ENCODE measurements around the gene PWWP3B. TPM values are rescaled to one million over a fixed set of nuclear protein-coding genes. Genes with fewer than 3 reads are reported as not detected.

PWWP3B gene
- total RNA-seq (2014; rRNA removed; shearing (Covaris generic); ENCODE audit: low replicate concordance) = not detected in 2 replicates

GRCh38 chrX:106168107-106168506, at the start of gene PWWP3B:
Gene PWWP3B, plus strand, starts transcription at chrX:106168305. Its CDS starts 37,128 bp downstream, at chrX:106205433.
- H2AFZ ChIP-seq (ENCODE audit: low read length) = no peak within 1 kb of the TSS
- H3K9ac ChIP-seq (ENCODE audit: low read length) = no peak within 1 kb of the TSS
- H3K79me2 ChIP-seq (ENCODE audit: low read length) = no peaks in the 10 kb centered on the region
- H3K27me3 ChIP-seq (ENCODE audit: low read length) = no peaks in the 10 kb centered on the region
- H3K4me2 ChIP-seq (ENCODE audit: low read depth, low read length, poor library complexity, severe bottlenecking) = no peak within 1 kb of the TSS
- H4K20me1 ChIP-seq (ENCODE audit: insufficient read depth, low read depth, low read length) = no peaks in the 10 kb centered on the region
- no peaks in the 10 kb centered on the region for H3K36me3 ChIP-seq (ENCODE audit: insufficient read depth, low read length)
- H3K4me3 ChIP-seq (ENCODE audit: low read length) = no peak within 1 kb of the TSS
- H3K9me2 ChIP-seq (replicated peaks; ENCODE audit: insufficient read depth, low read length) = no peaks in the 10 kb centered on the region
- DNase-seq = no peak
- no peaks in the 10 kb centered on the region for H3K4me1 ChIP-seq (ENCODE audit: low read length)
- no peaks in the 10 kb centered on the region for H3K9me3 ChIP-seq (ENCODE audit: low read length)
- H3K27ac ChIP-seq (ENCODE audit: low read length) = no peak within 1 kb of the TSS

- H3K4me2 ChIP-seq (ENCODE audit: low read depth, low read length, poor library complexity, severe bottlenecking) = no peak overlapping the region
- no peaks in the 10 kb centered on the region for H3K79me2 ChIP-seq (ENCODE audit: low read length)
- no peaks in the 10 kb centered on the region for H3K4me1 ChIP-seq (ENCODE audit: low read length)
- H3K27me3 ChIP-seq (ENCODE audit: low read length) = no peaks in the 10 kb centered on the region
- H3K9ac ChIP-seq (ENCODE audit: low read length) = no peak overlapping the region
- H3K4me3 ChIP-seq (ENCODE audit: low read length) = no peak overlapping the region
- H2AFZ ChIP-seq (ENCODE audit: low read length) = no peak overlapping the region
- no peaks in the 10 kb centered on the region for H3K9me2 ChIP-seq (replicated peaks; ENCODE audit: insufficient read depth, low read length)
- no peak for DNase-seq
- no peaks in the 10 kb centered on the region for H4K20me1 ChIP-seq (ENCODE audit: insufficient read depth, low read depth, low read length)
- no peak overlapping the region for H3K27ac ChIP-seq (ENCODE audit: low read length)
- peaks cover 2% of the 10 kb centered on the region for H3K9me3 ChIP-seq (ENCODE audit: low read length)
- H3K36me3 ChIP-seq (ENCODE audit: insufficient read depth, low read length) = no peaks in the 10 kb centered on the region
These were observed 29.1 kb upstream of the PWWP3B start for GRCh38 chrX:106139048-106139447.

GRCh38 chrX:106144755-106145639, 23.1 kb upstream of the PWWP3B start:
- Histone ChIP-seq H3K4me3 (ENCODE audit: low read length) (no peak overlapping the region), H3K9me2 (replicated peaks; ENCODE audit: insufficient read depth, low read length) (no peaks in the 10 kb centered on the region; the same call in 1 of the 2 replicates)
- DNase-seq = no peak

GRCh38 chrX:106150701-106151100, 17.4 kb upstream of the PWWP3B start:
- no peaks in the 10 kb centered on the region for H3K36me3 ChIP-seq (ENCODE audit: insufficient read depth, low read length)
- H3K9me2 ChIP-seq (replicated peaks; ENCODE audit: insufficient read depth, low read length) = no peaks in the 10 kb centered on the region; the same call in 1 of the 2 replicates
- H3K4me2 ChIP-seq (ENCODE audit: low read depth, low read length, poor library complexity, severe bottlenecking) = no peak overlapping the region
- no peak overlapping the region for H2AFZ ChIP-seq (ENCODE audit: low read length)
- no peak overlapping the region for H3K9ac ChIP-seq (ENCODE audit: low read length)
- H3K4me3 ChIP-seq (ENCODE audit: low read length) = no peak overlapping the region
- no peaks in the 10 kb centered on the region for H3K27me3 ChIP-seq (ENCODE audit: low read length)
- no peaks in the 10 kb centered on the region for H3K4me1 ChIP-seq (ENCODE audit: low read length)
- no peaks in the 10 kb centered on the region for H4K20me1 ChIP-seq (ENCODE audit: insufficient read depth, low read depth, low read length)
- H3K27ac ChIP-seq (ENCODE audit: low read length) = no peak overlapping the region
- no peaks in the 10 kb centered on the region for H3K9me3 ChIP-seq (ENCODE audit: low read length)
- H3K79me2 ChIP-seq (ENCODE audit: low read length) = no peaks in the 10 kb centered on the region
- DNase-seq = no peak

More at GRCh38 chrX:106144755-106145639, 23.1 kb upstream of the PWWP3B start:
- no peaks in the 10 kb centered on the region for H3K27me3 ChIP-seq (ENCODE audit: low read length)
- H3K9ac ChIP-seq (ENCODE audit: low read length) = no peak overlapping the region
- no peaks in the 10 kb centered on the region for H3K36me3 ChIP-seq (ENCODE audit: insufficient read depth, low read length)
- H3K9me3 ChIP-seq (ENCODE audit: low read length) = no peaks in the 10 kb centered on the region
- H3K4me1 ChIP-seq (ENCODE audit: low read length) = no peaks in the 10 kb centered on the region
- no peaks in the 10 kb centered on the region for H4K20me1 ChIP-seq (ENCODE audit: insufficient read depth, low read depth, low read length)
- H3K79me2 ChIP-seq (ENCODE audit: low read length) = no peaks in the 10 kb centered on the region
- no peak overlapping the region for H2AFZ ChIP-seq (ENCODE audit: low read length)
- H3K27ac ChIP-seq (ENCODE audit: low read length) = no peak overlapping the region
- no peak overlapping the region for H3K4me2 ChIP-seq (ENCODE audit: low read depth, low read length, poor library complexity, severe bottlenecking)

DNA sequence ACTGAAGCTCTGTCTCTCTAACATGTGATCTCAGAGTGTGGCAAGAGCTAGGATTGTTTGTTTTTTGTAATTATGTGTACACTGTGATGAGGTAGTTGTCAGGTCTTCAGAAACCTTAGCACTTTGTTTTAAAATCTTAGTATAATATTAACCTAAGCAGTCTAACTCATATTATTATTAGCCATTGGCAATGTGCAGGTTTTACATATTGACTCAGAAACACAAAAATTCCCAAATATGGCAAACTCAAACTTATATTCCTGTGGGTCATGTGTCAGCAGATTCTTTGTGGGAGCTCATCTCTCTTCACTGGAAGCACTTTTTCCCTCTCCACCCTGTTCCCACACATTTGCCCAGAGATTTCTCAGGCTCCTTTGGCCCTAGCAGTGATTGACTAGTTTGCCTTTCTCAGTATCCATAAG, 8.2 kb upstream of the PWWP3B start:
- H3K9me3 ChIP-seq (ENCODE audit: low read length) = no peaks in the 10 kb centered on the region
- H3K27ac ChIP-seq (ENCODE audit: low read length) = no peak overlapping the region
- no peak overlapping the region for H3K4me3 ChIP-seq (ENCODE audit: low read length)
- no peaks in the 10 kb centered on the region for H3K36me3 ChIP-seq (ENCODE audit: insufficient read depth, low read length)
- H3K79me2 ChIP-seq (ENCODE audit: low read length) = no peaks in the 10 kb centered on the region
- H3K4me2 ChIP-seq (ENCODE audit: low read depth, low read length, poor library complexity, severe bottlenecking) = no peak overlapping the region
- no peak for DNase-seq
- no peaks in the 10 kb centered on the region for H3K9me2 ChIP-seq (replicated peaks; ENCODE audit: insufficient read depth, low read length)
- H3K4me1 ChIP-seq (ENCODE audit: low read length) = no peaks in the 10 kb centered on the region
- H4K20me1 ChIP-seq (ENCODE audit: insufficient read depth, low read depth, low read length) = no peaks in the 10 kb centered on the region
- no peak overlapping the region for H2AFZ ChIP-seq (ENCODE audit: low read length)
- no peaks in the 10 kb centered on the region for H3K27me3 ChIP-seq (ENCODE audit: low read length)
- H3K9ac ChIP-seq (ENCODE audit: low read length) = no peak overlapping the region

DNA sequence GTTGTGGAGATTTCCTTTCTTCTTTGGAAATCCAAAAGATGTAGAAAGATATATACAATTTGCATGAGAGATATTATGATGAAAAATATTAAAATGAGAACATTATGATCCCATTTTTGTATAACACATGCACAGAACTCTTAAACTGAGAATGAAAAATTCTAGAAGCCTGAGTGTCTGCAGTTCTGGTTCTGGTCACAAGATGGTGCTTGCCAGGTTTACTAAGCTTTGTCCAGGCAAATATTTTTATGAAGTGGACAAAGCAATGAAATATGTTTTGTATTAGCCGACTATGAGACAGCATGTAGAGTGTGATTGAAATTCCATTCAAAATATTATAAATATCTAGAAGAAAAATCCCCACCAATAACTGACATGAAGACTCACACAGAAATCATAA, 2.2 kb downstream of the PWWP3B start:
- DNase-seq = peak; percentile 48
- H3K9ac ChIP-seq (ENCODE audit: low read length) = no peak overlapping the region
- no peaks in the 10 kb centered on the region for H3K9me2 ChIP-seq (replicated peaks; ENCODE audit: insufficient read depth, low read length)
- no peaks in the 10 kb centered on the region for H3K79me2 ChIP-seq (ENCODE audit: low read length)
- H3K4me2 ChIP-seq (ENCODE audit: low read depth, low read length, poor library complexity, severe bottlenecking) = no peak overlapping the region
- no peaks in the 10 kb centered on the region for H3K36me3 ChIP-seq (ENCODE audit: insufficient read depth, low read length)
- H3K4me3 ChIP-seq (ENCODE audit: low read length) = no peak overlapping the region
- no peaks in the 10 kb centered on the region for H3K4me1 ChIP-seq (ENCODE audit: low read length)
- no peak overlapping the region for H3K27ac ChIP-seq (ENCODE audit: low read length)
- H2AFZ ChIP-seq (ENCODE audit: low read length) = no peak overlapping the region
- no peaks in the 10 kb centered on the region for H3K9me3 ChIP-seq (ENCODE audit: low read length)
- H3K27me3 ChIP-seq (ENCODE audit: low read length) = no peaks in the 10 kb centered on the region
- H4K20me1 ChIP-seq (ENCODE audit: insufficient read depth, low read depth, low read length) = no peaks in the 10 kb centered on the region

GRCh38 chrX:106171293-106171820, 3.3 kb downstream of the PWWP3B start:
- Histone ChIP-seq H3K36me3 (ENCODE audit: insufficient read depth, low read length) (no peaks in the 10 kb centered on the region), H3K27ac (ENCODE audit: low read length) (no peak overlapping the region), H2AFZ (ENCODE audit: low read length) (no peak overlapping the region), H3K4me1 (ENCODE audit: low read length) (no peaks in the 10 kb centered on the region), H3K79me2 (ENCODE audit: low read length) (no peaks in the 10 kb centered on the region), H3K9ac (ENCODE audit: low read length) (no peak overlapping the region), H3K9me3 (ENCODE audit: low read length) (no peaks in the 10 kb centered on the region), H3K4me3 (ENCODE audit: low read length) (no peak overlapping the region), H3K9me2 (replicated peaks; ENCODE audit: insufficient read depth, low read length) (no peaks in the 10 kb centered on the region), H4K20me1 (ENCODE audit: insufficient read depth, low read depth, low read length) (no peaks in the 10 kb centered on the region), H3K4me2 (ENCODE audit: low read depth, low read length, poor library complexity, severe bottlenecking) (no peak overlapping the region), H3K27me3 (ENCODE audit: low read length) (no peaks in the 10 kb centered on the region)
- no peak for DNase-seq

DNA sequence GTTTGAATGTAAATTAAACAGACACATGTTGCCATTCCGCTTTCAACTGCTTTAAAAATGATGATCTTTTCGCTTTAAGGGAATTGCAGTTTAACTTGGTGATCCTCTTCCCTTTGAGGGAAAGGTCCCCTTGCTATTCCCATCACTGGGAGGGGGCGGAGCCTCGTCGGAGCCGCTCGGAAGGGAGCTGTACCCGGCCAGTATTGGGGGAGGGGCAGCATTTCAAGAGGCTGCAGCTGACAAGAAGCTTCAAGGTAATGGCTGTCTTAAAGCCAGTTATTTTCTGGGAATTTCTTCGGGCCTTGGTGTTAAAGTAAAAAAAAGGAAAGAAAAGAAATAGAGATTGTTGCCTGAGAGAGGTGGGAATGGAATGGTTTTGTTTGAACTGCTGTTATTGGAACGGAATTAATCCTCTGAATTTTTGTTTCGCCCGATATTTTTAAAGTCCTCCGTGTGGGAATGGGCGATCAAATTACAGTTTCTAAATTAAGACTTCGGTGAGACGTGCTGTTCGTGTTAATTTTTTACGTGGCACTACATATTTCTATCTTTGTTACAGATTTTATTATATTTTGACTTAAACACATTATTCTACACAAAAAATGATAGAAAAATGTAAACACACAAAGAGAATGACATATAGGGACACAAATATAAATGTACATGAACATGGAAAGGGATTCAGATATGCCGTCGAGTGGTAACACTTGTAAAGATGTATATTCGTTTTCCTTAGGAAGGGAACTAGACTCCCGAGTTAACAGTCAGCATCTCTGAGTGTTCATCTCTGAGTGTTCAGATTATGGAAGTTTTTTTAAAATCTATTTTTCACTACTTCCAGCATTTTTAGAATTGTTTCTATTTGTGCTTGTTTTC, 9.2 kb downstream of the PWWP3B start:
- no peak overlapping the region for H3K27ac ChIP-seq (ENCODE audit: low read length)
- no peak overlapping the region for H3K9ac ChIP-seq (ENCODE audit: low read length)
- H3K4me1 ChIP-seq (ENCODE audit: low read length) = no peaks in the 10 kb centered on the region
- no peaks in the 10 kb centered on the region for H3K36me3 ChIP-seq (ENCODE audit: insufficient read depth, low read length)
- H3K9me2 ChIP-seq (replicated peaks; ENCODE audit: insufficient read depth, low read length) = no peaks in the 10 kb centered on the region
- no peak for DNase-seq
- no peaks in the 10 kb centered on the region for H3K27me3 ChIP-seq (ENCODE audit: low read length)
- H3K4me2 ChIP-seq (ENCODE audit: low read depth, low read length, poor library complexity, severe bottlenecking) = no peak overlapping the region
- no peak overlapping the region for H3K4me3 ChIP-seq (ENCODE audit: low read length)
- H2AFZ ChIP-seq (ENCODE audit: low read length) = no peak overlapping the region
- no peaks in the 10 kb centered on the region for H4K20me1 ChIP-seq (ENCODE audit: insufficient read depth, low read depth, low read length)
- no peaks in the 10 kb centered on the region for H3K79me2 ChIP-seq (ENCODE audit: low read length)
- no peaks in the 10 kb centered on the region for H3K9me3 ChIP-seq (ENCODE audit: low read length)
